A549 (cell line): ENCODE measurements around the gene NFASC. TPM values are rescaled to one million over a fixed set of nuclear protein-coding genes. Genes with fewer than 3 reads are reported as not detected.

Experiments used
- ATAC-seq, 2 experiments: fragments of 200-7000 bp in 1 of 2; fragments of >200 bp in 1 of 2; cut with Nextera tagmentation in 1 of 2; cut with Tn5 transposase in 1 of 2; 3 replicates each; pipeline versions ENCODE4 v1.8.0 to v1.9.1; 2018 to 2020; ENCODE audit warnings: mild to moderate bottlenecking in 1 of 2, moderate library complexity in 1 of 2
- CTCF ChIA-PET: fragments of 300-600 bp; sonication (Branson Sonifier 250); formaldehyde crosslinking; extraction: SDS; loops from one replicate; lab custom pipeline; 2021; ENCODE audit warnings: antibody characterized with exemption, inconsistent platforms; lab: Yijun Ruan, JAX
- POLR2A ChIA-PET: fragments of 350-600 bp; formaldehyde crosslinking; extraction: SDS; loops from one replicate; lab custom pipeline; 2021; ENCODE audit warnings: antibody characterized with exemption, inconsistent platforms; lab: Yijun Ruan, JAX
- DNase-seq, 2 experiments: peaks; one replicate each; pipeline versions ENCODE4 v3.0.0 to v3.0.0-alpha.2; 2011 to 2016; ENCODE audit warnings: low read depth in 1 of 2, low spot score in 1 of 2
- FAIRE-seq: peaks from 2 replicates; lab custom pipeline; 2011; peaks lifted over from hg19 to GRCh38; lab: Jason Lieb, UNC
- H3K27ac ChIP-seq, 2 experiments: fragments of >200 bp; sonication (Bioruptor Twin); formaldehyde crosslinking; 3 replicates each; pipeline ENCODE4 v1.5.1; 2016 to 2017
- H3K4me1 ChIP-seq: fragments of >200 bp; sonication (Bioruptor Twin); formaldehyde crosslinking; 3 replicates; pipeline ENCODE4 v1.6.1; 2016
- H3K4me2 ChIP-seq: fragments of >200 bp; sonication (Bioruptor Twin); formaldehyde crosslinking; 3 replicates; pipeline ENCODE4 v1.6.1; 2016
- H3K4me3 ChIP-seq: fragments of >200 bp; sonication (Bioruptor Twin); formaldehyde crosslinking; 3 replicates; pipeline ENCODE4 v1.5.1; 2016
- H3K9me3 ChIP-seq: fragments of >200 bp; sonication (Bioruptor Twin); formaldehyde crosslinking; 3 replicates; pipeline ENCODE4 v1.6.1; 2016
- CEBPB ChIP-seq, 2 experiments: fragments of >200 bp in 1 of 2; sonication (Bioruptor Twin) in 1 of 2; formaldehyde crosslinking in 1 of 2; IDR thresholded peaks; 2 replicates each; pipeline ENCODE4 v1.6.1; 2012 to 2016
- CHD2 ChIP-seq: fragments of 150-350 bp; IDR thresholded peaks from 2 replicates; pipeline ENCODE4 v1.6.1; 2014; ENCODE audit warnings: low read length; ENCODE audit not compliant: partially characterized antibody
- CHD4 ChIP-seq: fragments of 200-600 bp; sonication (generic); IDR thresholded peaks from 2 replicates; pipeline ENCODE4 v1.6.1; 2016; ENCODE audit warnings: antibody characterized with exemption, mild to moderate bottlenecking, borderline replicate concordance
- EHF ChIP-seq: fragments of 250-450 bp; sonication (Bioruptor Pico); IDR thresholded peaks from 2 replicates; pipeline ENCODE4 v1.5.0; 2020; ENCODE audit warnings: mild to moderate bottlenecking
- EP300 ChIP-seq, 2 experiments: fragments of >200 bp; sonication (Bioruptor Twin); formaldehyde crosslinking; IDR thresholded peaks; 2 replicates in 1 of 2; 3 replicates in 1 of 2; pipeline ENCODE4 v1.6.1; 2016 to 2017
- ESRRA ChIP-seq: fragments of 150-350 bp; IDR thresholded peaks from 2 replicates; pipeline ENCODE4 v1.6.1; 2014; ENCODE audit warnings: mild to moderate bottlenecking, low read length, borderline replicate concordance
- FOXS1 ChIP-seq: fragments of 250-450 bp; sonication (Bioruptor Pico); IDR thresholded peaks from 2 replicates; pipeline ENCODE4 v1.5.0; 2020; ENCODE audit warnings: mild to moderate bottlenecking, moderate library complexity
- HDAC2 ChIP-seq: fragments of 200-600 bp; sonication (generic); IDR thresholded peaks from 2 replicates; pipeline ENCODE4 v1.6.1; 2016
- HES2 ChIP-seq: fragments of >200 bp; sonication (Bioruptor Twin); formaldehyde crosslinking; IDR thresholded peaks from 2 replicates; pipeline ENCODE4 v1.6.1; 2016
- HEYL ChIP-seq: fragments of 250-450 bp; sonication (Bioruptor Pico); IDR thresholded peaks from 2 replicates; pipeline ENCODE4 v1.8.0; 2021; ENCODE audit warnings: mild to moderate bottlenecking, moderate library complexity
- HOXB13 ChIP-seq: fragments of 250-450 bp; sonication (Bioruptor Pico); IDR thresholded peaks from 2 replicates; pipeline ENCODE4 v1.5.0; 2020; ENCODE audit warnings: low read depth, mild to moderate bottlenecking, moderate library complexity
- JUN ChIP-seq, 2 experiments: fragments of >200 bp; sonication (Bioruptor Twin); formaldehyde crosslinking; IDR thresholded peaks; 2 replicates in 1 of 2; 3 replicates in 1 of 2; pipeline ENCODE4 v1.6.1; 2016 to 2017
- KDM1A ChIP-seq: fragments of 200-600 bp; sonication (generic); IDR thresholded peaks from 2 replicates; pipeline ENCODE4 v1.6.1; 2016; ENCODE audit warnings: low read depth, mild to moderate bottlenecking
- KDM5A ChIP-seq: fragments of 200-600 bp; sonication (generic); IDR thresholded peaks from 2 replicates; pipeline ENCODE4 v1.6.1; 2016; ENCODE audit warnings: antibody characterized with exemption, mild to moderate bottlenecking
- MAZ ChIP-seq: fragments of 150-350 bp; IDR thresholded peaks from 2 replicates; pipeline ENCODE4 v1.6.1; 2014; ENCODE audit warnings: antibody characterized with exemption, low read depth, low read length, borderline replicate concordance
- MYC ChIP-seq: IDR thresholded peaks from 2 replicates; pipeline ENCODE4 v1.6.1; 2012; ENCODE audit warnings: mild to moderate bottlenecking, inconsistent platforms, low read length, improper control_type of control experiment, borderline replicate concordance
- NFE2L2 ChIP-seq: fragments of 150-350 bp; conservative IDR thresholded peaks from 2 replicates; pipeline ENCODE4 v1.6.1; 2014; ENCODE audit warnings: low read length
- NR3C1 ChIP-seq: fragments of >200 bp; sonication (Bioruptor Twin); formaldehyde crosslinking; IDR thresholded peaks from 3 replicates; pipeline ENCODE4 v1.6.1; 2017
- PBX3 ChIP-seq: IDR thresholded peaks from 2 replicates; pipeline ENCODE4 v1.6.1; 2012
- PHF8 ChIP-seq: fragments of 200-600 bp; sonication (generic); IDR thresholded peaks from 2 replicates; pipeline ENCODE4 v1.6.1; 2016; ENCODE audit warnings: low read depth, mild to moderate bottlenecking, antibody characterized with exemption, moderate library complexity, borderline replicate concordance
- POLR2A ChIP-seq: IDR thresholded peaks from 2 replicates; pipeline ENCODE4 v1.6.1; 2012; ENCODE audit warnings: mild to moderate bottlenecking, low read length
- POLR2AphosphoS2 ChIP-seq: conservative IDR thresholded peaks from 2 replicates; pipeline ENCODE4 v1.6.1; 2012; ENCODE audit warnings: low read length, improper control_type of control experiment, inconsistent platforms
- RAD21 ChIP-seq, 2 experiments: fragments of >200 bp in 1 of 2; sonication (Bioruptor Twin) in 1 of 2; formaldehyde crosslinking in 1 of 2; IDR thresholded peaks in 1 of 2; conservative IDR thresholded peaks in 1 of 2; 2 replicates in 1 of 2; 3 replicates in 1 of 2; pipeline ENCODE4 v1.6.1; 2012 to 2018; ENCODE audit warnings: inconsistent platforms in 1 of 2
- RCOR1 ChIP-seq: fragments of 150-350 bp; IDR thresholded peaks from 2 replicates; pipeline ENCODE4 v1.6.1; 2014; ENCODE audit warnings: antibody characterized with exemption, low read length, low read depth
- SMC3 ChIP-seq: fragments of >200 bp; sonication (Bioruptor Twin); formaldehyde crosslinking; IDR thresholded peaks from 3 replicates; pipeline ENCODE4 v1.6.1; 2018; ENCODE audit warnings: inconsistent platforms
- TFCP2L1 ChIP-seq: fragments of 250-450 bp; sonication (Bioruptor Pico); IDR thresholded peaks from 2 replicates; pipeline ENCODE4 v1.5.0; 2021; ENCODE audit warnings: mild to moderate bottlenecking
- TP53 ChIP-seq: fragments of 250-450 bp; sonication (Bioruptor Pico); IDR thresholded peaks from 2 replicates; pipeline ENCODE4 v1.5.0; 2021; ENCODE audit warnings: mild to moderate bottlenecking, moderate library complexity
- USF2 ChIP-seq: fragments of 450-650 bp; IDR thresholded peaks from 2 replicates; pipeline ENCODE4 v1.6.1; 2014; ENCODE audit warnings: antibody characterized with exemption
- ZC3H11A ChIP-seq: fragments of 450-650 bp; IDR thresholded peaks from 2 replicates; pipeline ENCODE4 v1.6.1; 2014; ENCODE audit warnings: antibody characterized with exemption, mild to moderate bottlenecking
- ZNF302 ChIP-seq: fragments of 250-450 bp; sonication (Bioruptor Pico); IDR thresholded peaks from 2 replicates; pipeline ENCODE4 v1.9.0; 2021; ENCODE audit warnings: inconsistent platforms, mild to moderate bottlenecking, moderate library complexity
- WGBS: methylation state at CpG from one replicate; pipeline ENCODE4 v1.1.6; 2017; ENCODE audit errors: missing lambda C conversion rate; 5-methylcytosine and 5-hydroxymethylcytosine counted together
- polyA plus RNA-seq, 4 experiments: library from polyadenylated mRNA; depleted of rRNA in 3 of 4; stranded (reverse); fragments of >200 nt; fragmentation: RNase III in 1 of 4; extraction: RNeasy Plus Mini Kit Qiagen cat#74134 plus additional on column Dnase treatment in 1 of 4; gene quantifications; 2 replicates in 3 of 4; 3 replicates in 1 of 4; pipeline ENCODE4 v1.2.3, GENCODE V29; 2011 to 2017

The NFASC gene
- polyA plus RNA-seq, 2 of the 4 experiments (the other 2 are of a cell fraction) = 0.27 to 0.39 TPM

- no peaks in the 10 kb centered on the region for H3K9me3 ChIP-seq
- no peak overlapping the region for H3K4me2 ChIP-seq
- H3K4me3 ChIP-seq = no peak overlapping the region
- ATAC-seq (no peak), DNase-seq (no peak)
- no peak overlapping the region for H3K27ac ChIP-seq
- 0% methylated on average over 1 of the region's 1 CpG for whole genome bisulfite sequencing
- TF ChIP-seq ZNF302 (no peak), MAZ (no peak), HEYL (no peak), HOXB13 (CRISPR knock-in tag) (no peak), POLR2AphosphoS2 (no peak), EP300 (IDR thresholded peaks at IDR 0.05) (no peak), FOXS1 (CRISPR knock-in tag) (no peak), CHD2 (no peak), KDM5A (no peak), HDAC2 (no peak), POLR2A (no peak), NR3C1 (no peak), PBX3 (no peak), RCOR1 (no peak), NFE2L2 (no peak)
- TF ChIP-seq, all 56 proteins: peak for 0
- ChIA-PET POLR2A (no interaction called here), CTCF (interaction anchor here (0.7 to 2.2 kb wide), 4 partner anchors 8 to 34 kb away, joined by 3 to 21 read pairs (median 4); no protein-coding TSS in a partner anchor)
- H3K4me1 ChIP-seq = no peaks in the 10 kb centered on the region
- FAIRE-seq = no peak
Measured at GRCh38 chr1:204841316-204841715, 29.3 kb upstream of the NFASC start.

- CTCF ChIA-PET = interaction anchor here (1.0 to 2.2 kb wide), 3 partner anchors 8 to 34 kb away, joined by 3 to 21 read pairs (median 3); no protein-coding TSS in a partner anchor
- H3K27ac ChIP-seq = no peak overlapping the region
- POLR2A ChIA-PET = no interaction called here
- WGBS = 7% methylated on average over 2 of the region's 2 CpGs
- H3K9me3 ChIP-seq = no peaks in the 10 kb centered on the region
- no peak overlapping the region for H3K4me3 ChIP-seq
- no peak for FAIRE-seq
- ATAC-seq = no peak
- no peak for DNase-seq
- H3K4me2 ChIP-seq = no peak overlapping the region
- no peak for TF ChIP-seq TFCP2L1
- no peak for TF ChIP-seq EHF
- no peak for TF ChIP-seq ZC3H11A
- no peak for TF ChIP-seq TP53 (CRISPR knock-in tag)
- no peak for TF ChIP-seq CEBPB (IDR thresholded peaks at IDR 0.05)
- no peak for TF ChIP-seq NR3C1
- TF ChIP-seq USF2 = no peak
- no peak for TF ChIP-seq ESRRA
- TF ChIP-seq CHD4 = no peak
- no peak for TF ChIP-seq JUN (IDR thresholded peaks at IDR 0.05)
- TF ChIP-seq SMC3 = no peak
- TF ChIP-seq KDM1A = no peak
- TF ChIP-seq FOXS1 (CRISPR knock-in tag) = no peak
- no peak for TF ChIP-seq RAD21 (conservative IDR thresholded peaks at IDR 0.05 in 1 of 2, IDR thresholded peaks at IDR 0.05 in 1 of 2)
- no peak for TF ChIP-seq MYC
- TF ChIP-seq HES2 = no peak
- no peak for TF ChIP-seq PBX3
- no peak for TF ChIP-seq PHF8
- H3K4me1 ChIP-seq = no peaks in the 10 kb centered on the region
Measured at GRCh38 chr1:204841798-204842197, 28.9 kb upstream of the NFASC start.
